Measurements from ENCODE around the gene TXNRD3. TPM values are rescaled to one million over a fixed set of nuclear protein-coding genes. Genes with fewer than 3 reads are reported as not detected.

TXNRD3 gene
- polyA plus RNA-seq, 1 of the 3 experiments (the other 2 are of a cell fraction), result 4.7 TPM

- TF ChIP-seq MAX (IDR thresholded peaks at IDR 0.05; ENCODE audit: low read depth) (no peak), SMC3 (IDR thresholded peaks at IDR 0.05; ENCODE audit: low read depth, low read length) (no peak), GABPA (IDR thresholded peaks at IDR 0.05; ENCODE audit: low read depth) (no peak), NFIC (IDR thresholded peaks at IDR 0.05; ENCODE audit: borderline replicate concordance) (no peak), TCF12 (IDR thresholded peaks at IDR 0.05) (no peak), RCOR1 (IDR thresholded peaks at IDR 0.05; ENCODE audit: low read length) (no peak), NRF1 (IDR thresholded peaks at IDR 0.05; ENCODE audit: low read depth, low read length) (no peak), MEF2A (IDR thresholded peaks at IDR 0.05; ENCODE audit: borderline replicate concordance, low read depth) (no peak)
Measured at GRCh38 chr3:126692858-126693257, 37.9 kb upstream of the TXNRD3 start (continued).

- CTCF ChIA-PET, result interaction anchor here (0.6 to 1.2 kb wide), 3 partner anchors 12 to 494 kb away, joined by 3 to 5 read pairs (median 3); partner anchors contain the start of gene CHCHD6
Measured at GRCh38 chr3:126691765-126692164, 36.8 kb upstream of the TXNRD3 start.

More at GRCh38 chr3:126691765-126692164, 36.8 kb upstream of the TXNRD3 start:
- H3K27ac ChIP-seq (ENCODE audit: low read depth in 2 of 2, low read length in 1 of 2), result no peak overlapping the region
- no peaks in the 10 kb centered on the region for H4K20me1 ChIP-seq (ENCODE audit: insufficient read depth)
- 80% methylated on average over 4 of the region's 4 CpGs for WGBS (ENCODE audit: low lambda C conversion rate)
- POLR2A ChIA-PET, result no interaction called here
- H3K79me2 ChIP-seq (ENCODE audit: insufficient read depth), result no peaks in the 10 kb centered on the region
- no peak overlapping the region for H3K4me2 ChIP-seq
- no peak for DNase-seq
- no peaks in the 10 kb centered on the region for H3K9me3 ChIP-seq
- H3K27me3 ChIP-seq (ENCODE audit: insufficient read depth), result no peaks in the 10 kb centered on the region
- H3K4me3 ChIP-seq (ENCODE audit: low read depth in 2 of 2, low read length in 1 of 2), result no peak overlapping the region
- H3K4me1 ChIP-seq (ENCODE audit: control insufficient read depth in 1 of 2, insufficient read depth in 2 of 2, low read depth in 1 of 2, low read length in 1 of 2), result no peaks in the 10 kb centered on the region
- no peak overlapping the region for H3K9ac ChIP-seq
- no peaks in the 10 kb centered on the region for H3K9me2 ChIP-seq
- TF ChIP-seq CHD2 (IDR thresholded peaks at IDR 0.05; ENCODE audit: low read length, partially characterized antibody) (no peak), USF1 (IDR thresholded peaks at IDR 0.05; ENCODE audit: borderline replicate concordance, low read depth) (no peak), PBX3 (IDR thresholded peaks at IDR 0.05) (no peak), MAX (IDR thresholded peaks at IDR 0.05; ENCODE audit: low read depth) (no peak), RAD21 (IDR thresholded peaks at IDR 0.05; ENCODE audit: low read length) (no peak), EZH2phosphoT487 (IDR thresholded peaks at IDR 0.05; ENCODE audit: borderline replicate concordance, low read depth) (no peak), POLR2AphosphoS5 (IDR thresholded peaks at IDR 0.05; ENCODE audit: low read depth, low read length) (no peak)
- H2AFZ ChIP-seq (ENCODE audit: low read depth), result no peak overlapping the region
- H3F3A ChIP-seq (replicated peaks; ENCODE audit: insufficient read depth), result no peaks in the 10 kb centered on the region
- no peaks in the 10 kb centered on the region for H3K36me3 ChIP-seq (replicated peaks in 1 of 2; ENCODE audit: control insufficient read depth in 1 of 2, insufficient read depth in 2 of 2, low read length in 1 of 2)
